Pulmonary artery endothelial cell (primary cell): ENCODE measurements around the gene LRRC8E. TPM values are rescaled to one million over a fixed set of nuclear protein-coding genes. Genes with fewer than 3 reads are reported as not detected.

Source experiments
- DNase-seq: peaks from one replicate; pipeline ENCODE4 v3.0.0-alpha.2; 2011; ENCODE audit warnings: low read depth, low spot score
- total RNA-seq: library from RNA; depleted of rRNA; stranded (reverse); fragments of >200 nt; gene quantifications from 2 replicates; pipeline ENCODE4 v1.2.3, GENCODE V29; 2014

The LRRC8E gene
- total RNA-seq, 1 donor from 2014 or later = 2.0 TPM

GRCh38 chr19:7867092-7867844 lies 21.0 kb upstream of the LRRC8E start:
- DNase-seq = no peak

DNA sequence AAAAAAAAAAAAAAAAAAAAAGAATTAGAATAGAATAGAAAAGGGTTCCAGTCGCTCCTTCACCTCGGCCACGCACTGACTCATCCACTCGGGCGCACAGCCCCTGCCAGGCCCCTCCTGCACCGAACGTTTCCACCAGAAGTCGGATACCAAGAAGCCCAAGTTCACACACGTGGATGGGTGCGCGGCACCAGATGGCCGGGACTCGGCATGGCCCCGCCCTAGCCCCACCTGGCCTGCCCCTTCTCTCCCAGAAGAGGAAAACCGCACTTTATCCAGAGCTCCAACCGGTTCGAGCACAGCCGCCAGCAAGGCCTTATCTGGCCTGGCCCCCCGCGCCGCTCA lies 20.0 kb upstream of the LRRC8E start:
- DNase-seq = no peak

DNA sequence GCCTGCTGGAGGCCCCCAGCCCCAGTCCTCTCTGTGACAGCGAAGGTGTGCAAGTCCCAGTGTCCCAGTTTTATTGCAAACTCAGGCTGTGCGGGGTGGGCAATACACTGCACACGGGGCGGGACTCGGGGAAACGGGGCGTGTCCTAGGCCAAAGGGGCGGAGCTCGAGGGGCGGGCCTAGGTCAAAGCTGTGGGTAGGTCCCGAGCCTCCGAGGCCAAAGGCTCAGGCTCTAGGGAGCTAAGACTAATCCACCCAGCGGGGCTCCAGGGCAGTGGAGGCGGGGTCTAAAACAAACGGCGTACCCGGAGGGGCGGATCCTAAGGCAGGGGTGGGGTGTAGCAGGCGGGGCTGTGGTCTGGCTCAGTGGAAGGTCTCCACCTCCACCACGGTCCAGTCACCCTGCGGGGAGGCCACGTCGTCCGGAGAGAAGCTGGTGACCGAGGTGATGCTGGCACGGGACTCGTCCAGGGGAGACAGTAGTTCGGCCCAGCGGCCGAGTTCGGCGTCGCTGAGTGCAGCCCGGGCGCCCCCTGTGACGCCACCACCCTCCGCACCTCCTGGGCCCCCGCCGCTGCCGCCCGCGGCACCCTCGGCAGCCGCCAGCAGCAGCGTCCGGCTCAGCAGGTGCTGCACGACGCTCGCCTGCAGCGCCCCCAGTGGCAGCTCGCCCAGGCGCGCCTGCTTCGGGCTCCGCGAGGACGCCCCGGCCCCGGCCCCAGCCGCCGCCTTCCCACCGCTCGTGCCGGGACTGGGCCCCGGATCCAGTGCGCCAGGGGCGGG lies 19.4 kb upstream of the LRRC8E start:
- DNase-seq = no peak

GRCh38 chr19:7869453-7869909 lies 18.8 kb upstream of the LRRC8E start:
- no peak for DNase-seq

DNA sequence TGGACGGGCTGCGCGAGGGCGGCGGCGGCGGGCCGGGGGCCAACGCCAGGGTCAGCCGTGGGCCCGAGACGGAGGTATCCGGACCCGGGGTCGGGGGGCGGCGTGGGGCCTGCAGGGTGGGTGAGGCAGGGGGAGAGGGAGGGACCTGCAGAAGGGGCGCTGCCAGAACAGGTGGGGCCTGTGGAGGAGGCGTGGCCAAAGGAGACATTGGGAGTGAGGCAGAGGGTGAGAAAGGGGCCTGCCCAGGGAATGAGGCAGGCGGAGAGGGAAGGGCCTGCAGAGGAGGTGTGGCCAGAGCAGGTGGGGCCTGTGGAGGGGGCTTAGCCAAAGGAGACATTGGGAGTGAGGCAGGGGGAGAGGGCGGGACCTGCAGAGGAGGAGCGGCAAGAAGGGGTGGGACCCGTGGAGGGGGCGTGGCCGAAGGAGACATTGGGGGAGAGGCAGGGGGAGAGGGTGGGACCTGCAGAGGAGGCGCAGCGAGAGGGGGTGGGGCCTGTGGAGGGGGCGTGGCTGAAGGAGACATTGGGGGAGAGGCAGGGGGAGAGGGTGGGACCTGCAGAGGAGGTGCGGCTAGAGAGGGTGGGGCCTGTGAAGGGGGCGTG lies 18.3 kb upstream of the LRRC8E start:
- DNase-seq = no peak

DNA sequence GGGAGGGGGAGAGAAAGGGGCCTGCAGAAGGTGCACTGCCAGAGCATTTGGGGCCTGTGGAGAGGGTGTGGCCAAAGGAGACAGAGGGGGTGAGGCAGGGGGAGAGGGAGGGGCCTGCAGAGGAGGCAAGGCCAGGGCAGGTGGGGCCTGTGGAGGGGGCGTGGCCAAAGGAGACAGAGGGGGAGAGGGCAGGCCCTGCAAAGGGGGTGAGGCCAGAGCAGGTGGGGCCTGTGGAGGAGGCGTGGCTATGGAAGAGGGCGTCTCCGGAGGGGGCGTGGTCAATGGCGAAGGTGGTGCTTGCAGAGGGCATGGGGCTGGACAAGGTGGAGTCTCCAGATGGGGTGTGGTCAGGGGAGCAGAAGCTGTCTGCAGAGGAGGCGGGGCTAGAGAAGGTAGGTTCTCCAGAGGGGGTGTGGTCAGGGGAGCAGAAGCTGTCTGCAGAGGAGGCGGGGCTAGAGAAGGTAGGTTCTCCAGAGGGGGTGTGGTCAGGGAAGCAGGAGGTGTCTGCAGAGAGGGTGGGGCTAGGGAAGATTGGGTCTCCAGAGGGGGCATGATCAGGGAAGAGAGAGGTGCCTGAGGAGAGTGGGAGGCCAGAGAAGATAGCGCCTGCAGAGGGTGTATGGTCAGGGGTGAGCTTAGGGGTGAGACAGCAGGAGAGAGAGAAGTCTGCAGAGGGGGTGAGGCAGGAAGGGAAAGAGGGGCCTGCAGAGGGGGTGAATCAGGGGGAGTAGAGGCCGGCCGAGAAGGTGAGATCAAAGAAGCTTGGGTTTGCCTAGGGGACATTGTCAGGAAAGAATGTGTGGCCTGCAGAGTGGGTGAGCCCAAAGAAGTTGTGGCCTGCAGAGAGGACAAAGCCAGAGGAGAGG lies 17.5 kb upstream of the LRRC8E start:
- DNase-seq = no peak

GRCh38 chr19:7871437-7872305 lies 16.6 kb upstream of the LRRC8E start:
- peak; percentile 33 for DNase-seq

- no peak for DNase-seq
These were observed 15.8 kb upstream of the LRRC8E start for GRCh38 chr19:7872306-7873204.

DNA sequence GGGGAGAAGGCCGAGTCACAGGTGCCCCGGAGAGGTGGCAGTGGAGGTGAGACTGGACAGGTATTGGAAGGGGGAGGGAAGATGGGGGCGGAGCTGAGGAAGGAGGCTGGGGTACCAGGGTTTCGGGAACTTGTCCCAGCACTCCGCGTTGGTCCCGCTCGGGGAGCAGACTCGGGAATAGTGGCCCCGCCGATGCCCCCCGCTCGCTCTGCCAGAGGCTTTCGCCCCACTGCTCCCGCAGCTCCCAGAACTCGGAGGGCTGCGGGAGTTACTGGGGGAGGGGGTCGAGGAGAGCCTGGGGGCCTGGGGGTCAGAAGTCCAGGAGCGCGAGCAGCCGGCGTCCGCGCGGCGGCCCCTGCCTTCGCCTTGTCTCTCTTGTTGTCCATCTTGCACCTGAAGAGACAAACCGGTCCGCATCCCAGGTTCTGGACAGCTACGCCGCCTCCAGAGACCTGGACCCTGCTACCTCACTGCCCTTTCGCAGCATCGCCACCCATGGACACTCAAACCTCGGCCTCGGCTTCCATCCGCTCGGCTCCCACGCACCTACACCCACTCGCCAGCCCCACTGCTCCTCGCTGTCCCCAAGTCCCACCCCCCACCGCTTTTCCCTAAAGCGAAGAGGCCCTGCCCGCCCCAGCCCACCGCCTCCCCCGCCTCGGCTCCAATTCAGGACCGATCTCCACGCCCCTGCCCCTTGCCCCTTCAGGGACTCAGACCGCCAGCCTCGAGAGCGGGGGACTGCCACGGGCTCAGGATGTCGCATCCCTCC lies 14.8 kb upstream of the LRRC8E start:
- no peak for DNase-seq

GRCh38 chr19:7874076-7874896 lies 14.0 kb upstream of the LRRC8E start, which contains the start of gene PRR36:
Gene PRR36, minus strand, starts transcription at chr19:7874390. Its CDS starts 701 bp downstream, at chr19:7873689.
- no peak for DNase-seq

- no peak for DNase-seq
These were observed 13.4 kb upstream of the LRRC8E start for GRCh38 chr19:7874897-7875273.

- no peak for DNase-seq
These were observed 11.0 kb upstream of the LRRC8E start for GRCh38 chr19:7877249-7877836.

DNA sequence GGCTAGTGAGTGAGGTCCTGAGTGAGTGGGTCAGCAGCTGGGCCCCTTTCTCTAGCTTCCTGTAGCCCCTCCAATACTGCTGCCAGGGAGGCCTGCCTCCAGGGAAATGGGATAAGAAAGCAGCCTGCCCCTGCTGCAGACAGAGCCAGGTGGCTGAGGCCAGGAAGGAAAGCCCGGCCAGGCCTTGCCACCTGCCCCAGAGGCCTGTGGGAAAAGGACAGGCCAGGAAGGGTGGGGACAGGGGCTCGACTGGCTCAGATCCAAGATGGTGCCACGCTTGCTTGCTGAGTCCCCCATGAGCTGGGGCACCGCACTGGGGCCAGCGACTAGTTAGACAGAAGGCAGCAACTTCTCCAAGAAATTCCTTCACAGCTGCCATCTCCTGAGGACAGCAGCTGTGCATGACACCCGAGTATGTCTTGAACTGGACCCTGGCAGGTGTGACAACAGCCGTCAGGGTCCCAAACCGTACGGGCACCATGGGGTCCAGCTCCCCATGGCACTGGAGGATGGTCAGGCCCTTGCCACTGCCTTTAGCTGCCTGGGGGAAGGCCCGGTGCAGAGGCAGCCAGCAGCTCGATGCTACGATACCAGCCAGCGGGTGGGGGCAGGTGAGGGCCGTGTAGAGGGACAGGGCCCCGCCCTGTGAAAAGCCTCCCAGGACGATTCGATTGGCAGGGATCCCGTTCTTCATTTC lies 9.1 kb upstream of the LRRC8E start:
- no peak for DNase-seq

GRCh38 chr19:7879836-7880235 lies 8.5 kb upstream of the LRRC8E start:
- DNase-seq = no peak

- no peak for DNase-seq
These were observed 6.4 kb upstream of the LRRC8E start for GRCh38 chr19:7881910-7882309.

- DNase-seq = no peak
These were observed 5.2 kb upstream of the LRRC8E start for GRCh38 chr19:7883105-7883504.
